PC-9 (cell line): ENCODE data around the gene RGS6. TPM values are rescaled to one million over a fixed set of nuclear protein-coding genes. Genes with fewer than 3 reads are reported as not detected.

Experiments
- BruUV-seq: library from RNA; stranded (reverse); fragments of 400-500 nt; replicated peaks from 2 replicates; lab custom pipeline; 2021; lab: Mats Ljungman, UMichigan
- CTCF ChIA-PET: fragments of 300-600 bp; sonication (Branson Sonifier 250); formaldehyde crosslinking; loops from one replicate; lab custom pipeline; 2022; ENCODE audit warnings: antibody characterized with exemption; lab: Charles Lee
- POLR2A ChIA-PET: fragments of 300-600 bp; sonication (Branson Sonifier 250); formaldehyde crosslinking; loops from one replicate; lab custom pipeline; 2022; ENCODE audit warnings: antibody characterized with exemption; ENCODE audit not compliant: unreplicated experiment; lab: Charles Lee
- DNase-seq, 2 experiments: peaks; one replicate each; pipeline versions ENCODE4 v3.0.0 to v3.0.0-alpha.2; 2015 to 2022; ENCODE audit warnings: mixed read lengths in 1 of 2
- H2AFZ ChIP-seq: fragments of 200-600 bp; sonication (generic); 2 replicates; pipeline ENCODE4 v1.8.1; 2017; ENCODE audit warnings: antibody characterized with exemption
- H3F3A ChIP-seq: fragments of 200-600 bp; sonication (generic); 2 replicates; pipeline ENCODE4 v1.8.1; 2017; ENCODE audit warnings: antibody characterized with exemption, mild to moderate bottlenecking, low read depth; ENCODE audit not compliant: insufficient read depth
- H3K27ac ChIP-seq: fragments of 200-600 bp; sonication (generic); 2 replicates; pipeline ENCODE4 v1.6.1; 2016; ENCODE audit warnings: mixed run types
- H3K27me3 ChIP-seq: fragments of 200-600 bp; sonication (generic); 2 replicates; pipeline ENCODE4 v1.6.1; 2016; ENCODE audit warnings: low read depth, mixed run types; ENCODE audit not compliant: insufficient read depth
- H3K36me3 ChIP-seq: fragments of 200-600 bp; sonication (generic); 2 replicates; pipeline ENCODE4 v1.6.1; 2016; ENCODE audit warnings: low read depth, mixed run types
- H3K4me1 ChIP-seq: fragments of 200-600 bp; sonication (generic); replicated peaks from 2 replicates; pipeline ENCODE4 v1.6.1; 2016; ENCODE audit warnings: mixed run types; ENCODE audit not compliant: insufficient read depth
- H3K4me2 ChIP-seq: fragments of 200-600 bp; sonication (generic); 2 replicates; pipeline ENCODE4 v1.6.1; 2017; ENCODE audit warnings: mixed run types
- H3K4me3 ChIP-seq: fragments of 200-600 bp; sonication (generic); 2 replicates; pipeline ENCODE4 v1.6.1; 2016; ENCODE audit warnings: mixed run types
- H3K79me2 ChIP-seq: fragments of 200-600 bp; sonication (generic); 2 replicates; pipeline ENCODE4 v1.6.1; 2017; ENCODE audit warnings: low read depth, mixed run types
- H3K9me2 ChIP-seq: fragments of 200-600 bp; sonication (generic); 2 replicates; pipeline ENCODE4 v1.8.1; 2017; ENCODE audit warnings: mild to moderate bottlenecking; ENCODE audit not compliant: insufficient read depth
- H3K9me3 ChIP-seq: fragments of 200-600 bp; sonication (generic); 2 replicates; pipeline ENCODE4 v1.8.1; 2016; ENCODE audit warnings: low read depth; ENCODE audit not compliant: insufficient read depth
- H4K20me1 ChIP-seq: fragments of 200-600 bp; sonication (generic); 2 replicates; pipeline ENCODE4 v1.8.1; 2017; ENCODE audit not compliant: insufficient read depth
- EZH2 ChIP-seq: fragments of 200-600 bp; sonication (generic); IDR thresholded peaks from 2 replicates; pipeline ENCODE4 v1.8.0; 2017; ENCODE audit warnings: antibody characterized with exemption, low read depth
- intact Hi-C: fragments of 100-400 bp; cut with micrococcal nuclease; formaldehyde crosslinking; loops from one replicate; pipeline ENCODE4 v1.10.0; 2022; ENCODE audit not compliant: unreplicated experiment
- total RNA-seq: library from RNA; stranded (reverse); gene quantifications from 2 replicates; pipeline ENCODE4 v1.2.3, GENCODE V29; 2021
- TF ChIP-seq, protein P1 (sequence below): fragments of 200-600 bp; sonication (generic); conservative IDR thresholded peaks from 2 replicates; pipeline ENCODE4 v1.6.1; 2017; ENCODE audit warnings: mixed run types, antibody characterized with exemption, mild to moderate bottlenecking, moderate library complexity

RGS6 gene
- total RNA-seq, 1 experiment from 2014 or later: not detected

DNA sequence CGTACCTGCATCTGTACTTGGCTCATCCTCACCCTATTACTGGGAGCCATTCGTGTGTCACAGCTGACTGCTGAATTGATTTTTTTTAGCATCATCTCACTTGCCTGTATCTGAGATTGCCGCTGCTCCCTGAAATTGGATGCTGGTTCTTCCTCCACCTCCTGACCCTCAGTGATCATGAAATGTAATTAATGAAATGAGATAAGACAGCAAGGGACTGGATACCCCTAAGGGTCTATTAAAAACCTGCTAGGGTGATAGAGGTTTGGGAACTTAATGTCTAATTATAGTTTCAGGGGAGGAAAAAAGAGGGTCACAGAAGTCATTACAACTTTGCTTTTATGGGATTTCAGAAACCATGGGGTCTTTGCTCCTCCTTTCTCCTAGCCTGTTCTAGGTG lies 551.1 kb downstream of the RGS6 start:
- ChIA-PET CTCF (no interaction called here), POLR2A (no interaction called here)
- no peaks in the 10 kb centered on the region for H3K4me1 ChIP-seq
- no peak overlapping the region for H3K4me2 ChIP-seq
- no peaks in the 10 kb centered on the region for H4K20me1 ChIP-seq
- H3F3A ChIP-seq: no peaks in the 10 kb centered on the region
- intact Hi-C loops: no loop called here
- H3K9me3 ChIP-seq: no peaks in the 10 kb centered on the region
- H3K9me2 ChIP-seq: no peaks in the 10 kb centered on the region
- no peak for DNase-seq
- H3K27me3 ChIP-seq: peaks cover 57% of the 10 kb centered on the region
- H2AFZ ChIP-seq: no peak overlapping the region
- no TSS peak for BruUV-seq
- H3K27ac ChIP-seq: no peak overlapping the region
- no peak overlapping the region for H3K4me3 ChIP-seq
- no peak for TF ChIP-seq EZH2
- TF ChIP-seq, protein P1, sequence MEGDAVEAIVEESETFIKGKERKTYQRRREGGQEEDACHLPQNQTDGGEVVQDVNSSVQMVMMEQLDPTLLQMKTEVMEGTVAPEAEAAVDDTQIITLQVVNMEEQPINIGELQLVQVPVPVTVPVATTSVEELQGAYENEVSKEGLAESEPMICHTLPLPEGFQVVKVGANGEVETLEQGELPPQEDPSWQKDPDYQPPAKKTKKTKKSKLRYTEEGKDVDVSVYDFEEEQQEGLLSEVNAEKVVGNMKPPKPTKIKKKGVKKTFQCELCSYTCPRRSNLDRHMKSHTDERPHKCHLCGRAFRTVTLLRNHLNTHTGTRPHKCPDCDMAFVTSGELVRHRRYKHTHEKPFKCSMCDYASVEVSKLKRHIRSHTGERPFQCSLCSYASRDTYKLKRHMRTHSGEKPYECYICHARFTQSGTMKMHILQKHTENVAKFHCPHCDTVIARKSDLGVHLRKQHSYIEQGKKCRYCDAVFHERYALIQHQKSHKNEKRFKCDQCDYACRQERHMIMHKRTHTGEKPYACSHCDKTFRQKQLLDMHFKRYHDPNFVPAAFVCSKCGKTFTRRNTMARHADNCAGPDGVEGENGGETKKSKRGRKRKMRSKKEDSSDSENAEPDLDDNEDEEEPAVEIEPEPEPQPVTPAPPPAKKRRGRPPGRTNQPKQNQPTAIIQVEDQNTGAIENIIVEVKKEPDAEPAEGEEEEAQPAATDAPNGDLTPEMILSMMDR: no peak
- H3K79me2 ChIP-seq: no peaks in the 10 kb centered on the region
- H3K36me3 ChIP-seq: no peaks in the 10 kb centered on the region

DNA sequence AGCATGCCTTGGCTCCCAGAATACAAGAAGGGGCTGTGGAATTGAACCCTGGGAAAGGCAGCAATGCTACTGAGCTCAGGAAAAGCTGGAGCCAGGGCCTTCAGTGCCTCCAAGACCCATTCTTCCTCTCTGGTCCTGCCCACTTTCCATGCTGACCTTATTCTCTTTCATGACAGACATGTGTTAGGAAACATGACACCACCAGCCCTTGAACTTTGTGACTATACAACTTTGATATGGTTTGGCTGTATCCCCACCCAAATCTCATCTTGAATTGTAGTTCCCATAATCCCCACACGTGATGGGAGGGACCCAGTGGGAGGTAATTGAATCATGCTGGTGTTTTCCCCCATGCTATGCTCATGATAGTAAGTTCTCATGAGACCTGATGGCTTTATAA lies 553.5 kb downstream of the RGS6 start:
- Histone ChIP-seq H3F3A (no peaks in the 10 kb centered on the region), H3K36me3 (no peaks in the 10 kb centered on the region), H3K79me2 (no peaks in the 10 kb centered on the region), H3K4me3 (no peak overlapping the region), H3K9me3 (no peaks in the 10 kb centered on the region), H3K27ac (no peak overlapping the region), H3K27me3 (peaks cover 41% of the 10 kb centered on the region), H3K4me1 (no peaks in the 10 kb centered on the region), H3K4me2 (no peak overlapping the region), H3K9me2 (no peaks in the 10 kb centered on the region), H2AFZ (no peak overlapping the region), H4K20me1 (no peaks in the 10 kb centered on the region)
- no peak for DNase-seq
- POLR2A ChIA-PET: no interaction called here
- TF ChIP-seq, protein P1: no peak
- no peak for TF ChIP-seq EZH2
- intact Hi-C loops: no loop called here
- no TSS peak for BruUV-seq
- CTCF ChIA-PET: no interaction called here

DNA sequence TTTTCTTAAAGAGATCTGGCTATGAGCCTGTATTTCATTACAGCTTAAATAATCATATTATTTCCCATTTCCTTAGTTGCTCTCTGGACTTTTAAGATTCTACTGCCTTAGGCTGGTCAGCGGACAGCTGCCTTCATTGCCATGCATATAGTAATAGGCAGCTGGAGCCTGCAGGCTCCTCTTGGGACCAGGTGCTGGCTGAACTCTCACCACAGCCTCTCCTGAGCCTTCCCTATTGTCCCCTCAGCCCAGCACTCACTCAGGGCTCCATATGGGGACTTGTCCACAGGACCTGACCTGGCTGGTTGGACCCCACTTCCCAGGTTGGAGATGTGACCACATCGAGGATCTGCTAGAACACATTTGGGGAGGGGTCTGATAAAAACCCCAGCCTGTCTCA lies 556.3 kb downstream of the RGS6 start:
- ChIA-PET CTCF (no interaction called here), POLR2A (no interaction called here)
- intact Hi-C loops: no loop called here
- no peaks in the 10 kb centered on the region for H3K79me2 ChIP-seq
- no peaks in the 10 kb centered on the region for H3K9me2 ChIP-seq
- H2AFZ ChIP-seq: no peak overlapping the region
- no peak overlapping the region for H3K27ac ChIP-seq
- H3K4me2 ChIP-seq: no peak overlapping the region
- TF ChIP-seq, protein P1: no peak
- TF ChIP-seq EZH2: no peak
- H3K36me3 ChIP-seq: no peaks in the 10 kb centered on the region
- H3F3A ChIP-seq: no peaks in the 10 kb centered on the region
- peaks cover 16% of the 10 kb centered on the region for H3K27me3 ChIP-seq
- BruUV-seq: no TSS peak
- DNase-seq: no peak
- H3K4me1 ChIP-seq: no peaks in the 10 kb centered on the region
- no peaks in the 10 kb centered on the region for H4K20me1 ChIP-seq
- H3K9me3 ChIP-seq: no peaks in the 10 kb centered on the region
- no peak overlapping the region for H3K4me3 ChIP-seq
